Stimulated activated CD8-positive, alpha-beta memory T cell treated with anti-CD3 and anti-CD28 coated beads, Interleukin-12 subunit alpha, Interleukin-12 subunit beta, amount 100 ng/mL, for 4 hours (primary cell): ENCODE results near the gene FHL5.
"Not testable (repeated sequence)": the region's sequence is repeated elsewhere in the genome, so short reads cannot be mapped to it uniquely, and the experiment has no call there.

Source experiments
- DNase-seq: peaks from one replicate; pipeline ENCODE4 v3.0.0-alpha.2; 2020; ENCODE audit warnings: low read depth

FHL5 gene, protein sequence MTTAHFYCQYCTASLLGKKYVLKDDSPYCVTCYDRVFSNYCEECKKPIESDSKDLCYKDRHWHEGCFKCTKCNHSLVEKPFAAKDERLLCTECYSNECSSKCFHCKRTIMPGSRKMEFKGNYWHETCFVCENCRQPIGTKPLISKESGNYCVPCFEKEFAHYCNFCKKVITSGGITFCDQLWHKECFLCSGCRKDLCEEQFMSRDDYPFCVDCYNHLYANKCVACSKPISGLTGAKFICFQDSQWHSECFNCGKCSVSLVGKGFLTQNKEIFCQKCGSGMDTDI

DNA sequence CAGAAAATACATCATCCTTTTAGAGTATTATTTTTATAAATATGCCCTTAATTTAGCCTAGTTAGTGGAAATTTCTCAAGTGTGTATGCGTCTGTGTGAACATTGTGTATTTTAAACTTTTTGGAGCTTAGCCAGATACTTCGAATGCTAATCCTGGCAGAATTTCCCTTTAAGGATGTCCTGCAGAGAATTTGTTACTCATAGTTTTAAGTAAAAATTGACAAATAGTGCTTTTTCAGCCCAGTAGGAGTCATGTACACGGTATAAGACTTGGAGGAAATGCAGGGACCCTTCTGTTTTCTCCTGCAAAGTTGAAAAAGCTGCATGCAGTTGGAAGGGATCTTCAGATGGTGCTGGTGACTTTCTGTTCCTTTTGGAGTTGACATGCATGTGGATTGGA, at the start of gene FHL5:
TSS of gene FHL5 (plus strand) at position 243 of the 400 bp plus-strand sequence. CDS start 40,486 bp downstream, outside the sequence.
- no peak for DNase-seq

DNA sequence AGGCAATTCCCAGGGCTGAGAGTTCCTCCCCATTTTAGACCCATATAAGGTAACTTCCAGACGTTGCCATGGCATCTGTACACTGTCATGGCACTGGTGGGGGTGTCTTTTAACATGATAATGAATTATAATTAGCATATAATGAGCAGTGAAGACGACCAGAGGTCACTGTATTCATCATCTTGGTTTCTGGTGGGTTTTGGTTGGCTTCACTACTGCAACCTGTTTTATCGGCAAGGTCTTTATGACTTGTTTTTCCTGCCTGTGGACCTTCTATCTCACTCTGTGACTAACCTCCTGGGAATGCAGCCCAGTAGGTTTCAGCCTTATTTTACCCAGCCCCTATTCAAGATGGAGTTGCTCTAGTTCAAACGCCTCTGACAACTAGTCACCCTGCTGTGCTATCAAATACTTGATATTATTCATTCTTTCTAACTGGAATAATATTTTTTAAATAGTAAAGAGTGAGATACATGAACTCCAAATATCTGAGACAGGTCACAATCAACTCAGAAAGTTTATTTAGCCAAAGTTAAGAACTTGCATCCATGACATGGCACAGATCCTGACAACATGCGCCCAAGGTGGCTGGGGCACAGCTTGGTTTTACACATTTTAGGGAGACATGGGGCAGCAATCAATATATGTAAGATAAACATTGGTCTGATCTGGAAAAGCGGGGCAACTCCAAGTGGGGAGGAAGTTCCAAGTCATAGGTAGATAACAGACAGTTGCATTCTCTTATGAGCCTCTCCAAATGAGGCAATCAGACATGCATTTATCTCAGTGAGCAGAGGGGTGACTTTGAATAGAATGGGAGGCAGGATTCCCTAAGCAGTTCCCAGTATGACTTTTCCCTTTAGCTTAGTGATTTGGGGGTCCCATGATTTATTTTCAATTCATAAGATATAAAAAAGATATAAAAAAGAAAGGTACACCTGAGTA, 42.5 kb upstream of the FHL5 start:
- DNase-seq, result no peak

DNA sequence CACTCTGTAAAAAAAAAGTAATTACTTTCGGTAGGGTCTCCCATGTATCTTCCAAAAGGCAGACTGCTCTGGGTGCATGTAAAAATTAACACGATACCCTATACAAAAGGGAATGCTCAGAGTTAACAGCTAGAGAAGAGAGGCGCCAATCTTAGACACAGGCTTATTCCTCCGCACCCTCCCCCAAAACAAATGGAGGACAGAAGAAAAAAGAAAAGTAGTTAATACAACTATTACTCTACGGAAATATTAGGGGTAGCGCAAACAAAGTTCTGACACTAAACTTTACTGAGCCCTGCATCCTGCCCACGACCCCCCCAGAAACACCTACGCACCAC, 41.7 kb upstream of the FHL5 start:
- DNase-seq, result no peak

DNA sequence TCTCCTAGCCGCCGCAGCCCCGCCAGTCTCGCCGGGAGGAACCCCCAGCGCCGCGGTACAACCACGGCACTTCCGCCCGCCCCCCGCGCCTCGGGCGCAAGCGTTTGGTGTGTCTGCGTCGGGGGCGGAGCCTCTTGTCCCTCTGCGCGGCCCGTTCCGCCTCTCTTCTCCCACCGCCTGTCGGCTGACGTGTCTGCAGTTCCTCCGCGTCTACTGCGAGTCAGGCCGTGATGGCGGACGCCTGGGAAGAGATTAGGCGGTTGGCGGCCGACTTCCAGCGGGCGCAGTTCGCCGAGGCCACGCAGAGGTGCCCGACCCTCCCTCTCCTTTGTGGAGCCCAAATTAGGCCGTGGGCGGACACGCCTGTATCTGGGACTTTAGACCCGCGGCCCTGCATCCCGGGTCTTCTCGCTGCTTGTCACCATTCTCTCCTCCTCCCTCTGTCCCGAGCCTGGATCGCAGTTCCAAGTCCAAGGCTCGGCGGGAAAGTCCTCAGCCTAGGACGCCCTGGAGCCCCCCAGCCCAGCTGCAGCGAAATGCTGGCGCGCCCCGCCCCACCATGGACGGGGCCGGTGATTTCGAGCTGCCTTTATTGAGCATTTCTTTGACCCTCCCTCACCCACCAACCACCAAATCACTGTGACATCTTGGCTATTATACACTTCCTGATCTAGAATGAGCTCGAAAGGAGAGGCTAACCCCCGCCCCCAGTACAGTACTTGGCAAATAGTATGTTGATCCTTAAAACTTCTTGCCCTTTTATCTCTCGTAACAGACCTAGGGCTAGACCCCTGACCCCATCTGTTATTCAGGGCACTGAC, 41.1 kb upstream of the FHL5 start, which contains the start of gene UFL1:
TSS of gene UFL1 (plus strand) at position 163 of the 821 bp plus-strand sequence. CDS start at position 231, 68 bp downstream.
- peak; percentile 94 for DNase-seq

DNA sequence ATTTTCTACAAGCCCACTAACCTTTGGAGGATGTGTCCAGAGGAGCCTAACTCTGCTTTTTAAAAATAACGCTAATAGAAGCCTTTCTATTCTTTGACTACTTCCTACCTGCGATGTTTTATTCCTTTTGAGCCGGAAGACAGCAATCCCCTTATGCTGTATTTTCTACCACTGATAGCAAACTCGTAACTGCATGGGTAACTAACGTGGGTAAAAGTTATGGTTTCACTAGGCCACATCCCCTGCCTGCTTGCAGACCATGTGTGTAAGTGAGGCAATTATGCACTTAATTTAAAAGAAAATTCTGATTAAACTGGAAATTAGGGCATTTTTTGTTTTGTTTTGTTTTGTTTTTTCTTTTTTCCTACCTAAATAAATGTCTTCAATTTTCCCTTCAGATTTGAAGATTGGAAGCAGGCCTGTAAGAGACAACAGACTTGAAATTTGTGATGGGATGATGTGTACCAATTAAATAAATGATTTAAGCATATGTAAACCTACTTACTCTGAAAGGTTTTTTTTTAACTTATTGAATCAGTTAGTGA, 40.4 kb upstream of the FHL5 start:
- no peak for DNase-seq

DNA sequence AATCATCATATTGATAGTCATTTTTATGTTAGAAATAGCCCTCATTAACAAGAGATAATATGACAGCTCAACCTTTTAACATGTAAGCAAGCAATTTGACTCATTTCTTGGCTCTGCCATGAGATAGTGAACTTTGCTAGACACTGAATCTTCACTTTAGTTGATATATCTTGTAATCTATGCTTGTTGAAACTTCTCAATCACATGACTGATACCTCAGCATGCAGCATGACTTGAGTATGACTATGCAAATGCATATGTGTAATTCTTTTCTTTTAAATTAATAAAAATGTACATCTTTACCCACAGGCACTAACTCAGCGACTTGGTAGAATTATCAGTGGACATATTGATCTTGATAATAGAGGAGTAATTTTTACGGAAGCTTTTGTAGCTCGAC, 34.7 kb upstream of the FHL5 start:
- DNase-seq, result no peak

DNA sequence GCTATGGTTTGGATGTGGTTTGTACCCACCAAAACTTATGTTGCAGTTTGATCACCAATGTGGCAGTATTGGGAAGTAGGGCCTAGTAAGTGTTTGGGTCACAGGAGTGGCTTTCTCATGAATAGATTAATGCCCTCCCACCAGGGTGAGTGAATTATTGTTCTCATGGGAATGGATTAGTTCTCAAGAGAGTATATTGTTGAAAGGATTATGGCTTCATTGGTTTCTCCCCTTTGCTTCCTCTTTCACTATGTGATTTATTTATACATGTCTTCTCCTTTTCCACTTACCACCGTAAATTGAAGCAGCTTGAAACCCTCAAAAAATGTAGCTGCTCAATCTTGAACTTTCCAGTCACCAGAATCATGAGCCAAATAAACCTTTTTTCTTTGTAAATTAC, 30.5 kb upstream of the FHL5 start:
- no peak for DNase-seq

DNA sequence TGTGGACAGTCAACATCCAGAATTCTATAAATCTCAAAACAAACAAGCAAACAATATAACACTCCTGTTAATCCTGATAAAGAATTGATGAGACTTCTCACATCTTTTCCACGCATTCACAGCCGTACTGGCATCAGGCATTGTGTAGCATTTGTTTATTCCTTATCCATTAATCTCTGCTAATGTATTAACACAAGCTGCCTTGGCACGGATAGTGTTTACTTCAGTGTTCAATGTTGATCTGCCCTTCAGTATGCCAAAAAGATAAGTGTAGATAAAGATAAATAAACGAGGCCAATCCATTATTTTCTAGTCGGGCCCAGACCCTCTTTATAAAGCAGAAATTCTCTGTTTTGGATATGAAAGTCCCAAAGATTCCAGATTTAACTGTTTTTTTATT, 25.2 kb upstream of the FHL5 start:
- DNase-seq, result no peak

DNA sequence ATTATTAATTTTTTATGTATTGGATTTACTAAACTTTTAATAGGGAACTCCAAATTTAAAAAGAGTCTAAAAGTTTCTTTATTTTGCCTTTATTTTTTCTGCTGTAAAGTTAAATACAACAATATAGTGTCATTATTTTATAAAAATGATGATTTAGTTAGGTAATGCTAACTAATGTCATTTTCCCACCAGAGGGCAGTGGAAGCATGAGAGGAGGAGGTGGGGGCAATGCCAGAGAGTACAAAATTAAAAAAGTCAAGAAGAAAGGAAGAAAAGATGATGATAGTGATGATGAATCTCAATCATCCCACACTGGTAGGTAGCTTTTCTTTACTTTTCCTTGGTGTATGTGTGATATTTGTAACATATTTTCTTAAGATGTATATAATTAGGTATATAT, 20.2 kb upstream of the FHL5 start:
- no peak for DNase-seq

DNA sequence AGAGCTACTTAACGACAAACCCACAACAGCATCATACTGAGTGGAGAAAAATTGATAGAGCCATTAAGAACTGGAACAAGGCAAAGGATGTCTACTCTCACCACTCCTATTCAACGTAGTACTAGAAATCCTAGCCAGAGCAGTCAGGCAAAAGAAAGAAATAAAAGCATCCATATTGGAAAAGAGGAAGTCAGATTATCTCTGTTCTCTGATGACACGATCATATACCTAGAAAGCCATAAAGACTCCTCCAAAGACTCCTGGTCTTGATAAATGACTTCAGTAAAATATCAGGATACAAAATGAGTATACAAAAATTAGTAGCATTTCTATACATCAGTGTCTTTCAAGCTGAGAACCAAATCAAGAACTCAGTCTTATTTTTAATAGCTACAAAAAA, 17.0 kb upstream of the FHL5 start:
- DNase-seq, result no peak

DNA sequence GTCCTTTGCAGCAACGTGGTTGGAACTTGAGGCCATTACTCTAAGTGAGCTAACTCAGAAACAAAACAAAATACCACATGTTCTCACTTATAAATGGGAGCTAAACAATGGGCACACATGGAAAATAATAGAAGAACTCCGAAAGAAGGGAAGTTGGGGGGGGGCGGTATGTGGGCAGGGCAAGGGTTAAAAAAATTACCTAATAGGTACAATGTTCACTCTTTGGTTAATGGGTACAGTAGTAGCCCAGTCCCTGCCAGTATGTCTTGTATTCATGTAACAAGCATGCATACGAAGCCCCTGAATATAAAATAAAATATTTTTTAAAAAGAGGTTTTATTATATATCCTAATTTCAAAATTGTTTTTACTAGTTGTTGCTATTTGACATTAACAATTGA, 15.3 kb upstream of the FHL5 start:
- no peak for DNase-seq

DNA sequence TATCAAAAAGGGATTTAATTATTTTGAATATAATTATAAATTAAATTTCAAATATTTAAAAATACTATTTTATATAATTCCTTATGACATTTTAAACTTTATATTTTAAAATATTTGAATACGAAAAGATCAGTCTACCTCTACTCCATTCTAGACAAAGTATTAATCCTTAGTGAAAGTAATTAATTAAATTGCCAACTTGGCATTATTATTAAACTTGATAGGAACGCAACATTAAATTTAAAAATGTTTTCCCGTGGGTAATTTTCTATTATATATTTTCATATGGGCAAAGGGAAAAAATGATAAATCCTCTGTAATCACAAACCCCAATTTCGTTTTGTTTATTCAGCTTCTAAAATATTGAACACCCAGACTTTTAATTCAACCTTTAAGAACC, 8.4 kb upstream of the FHL5 start:
- DNase-seq, result no peak

DNA sequence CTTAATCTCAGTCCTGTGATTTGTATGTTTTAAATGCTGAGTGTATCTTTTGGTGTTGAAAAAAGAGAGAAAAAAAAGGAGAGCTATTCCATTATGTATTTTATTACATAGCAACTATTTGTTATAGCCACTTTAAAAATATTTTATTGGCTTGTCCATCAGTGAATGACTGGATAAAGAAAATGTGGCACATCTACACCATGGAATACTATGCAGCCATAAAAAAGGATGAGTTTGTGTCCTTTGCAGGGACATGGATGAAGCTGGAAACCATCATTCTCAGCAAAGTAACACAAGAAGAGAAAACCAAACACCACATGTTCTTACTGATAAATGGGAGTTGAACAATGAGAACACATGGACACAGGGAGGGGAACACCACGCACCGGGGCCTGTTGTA, 3.2 kb upstream of the FHL5 start:
- not testable (repeated sequence) for DNase-seq

DNA sequence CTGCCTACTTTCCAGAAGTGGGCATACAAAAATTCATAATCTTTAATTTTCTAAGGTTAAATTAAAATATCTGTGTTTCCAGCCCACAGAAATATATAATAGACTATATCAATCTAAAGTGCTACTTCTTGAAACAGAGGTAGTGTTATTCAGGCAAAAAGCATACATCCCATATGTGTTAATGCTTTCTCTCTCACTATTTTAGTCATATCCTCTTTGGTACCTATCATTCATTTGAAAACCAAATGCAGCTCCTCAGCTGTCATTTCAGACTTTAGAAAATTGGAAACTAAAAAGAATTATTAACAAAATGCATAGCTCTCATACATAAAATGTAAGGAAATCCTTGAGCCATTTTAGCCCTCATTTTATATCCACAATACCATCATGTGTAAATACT, 925 bp downstream of the FHL5 start:
- DNase-seq, result no peak

DNA sequence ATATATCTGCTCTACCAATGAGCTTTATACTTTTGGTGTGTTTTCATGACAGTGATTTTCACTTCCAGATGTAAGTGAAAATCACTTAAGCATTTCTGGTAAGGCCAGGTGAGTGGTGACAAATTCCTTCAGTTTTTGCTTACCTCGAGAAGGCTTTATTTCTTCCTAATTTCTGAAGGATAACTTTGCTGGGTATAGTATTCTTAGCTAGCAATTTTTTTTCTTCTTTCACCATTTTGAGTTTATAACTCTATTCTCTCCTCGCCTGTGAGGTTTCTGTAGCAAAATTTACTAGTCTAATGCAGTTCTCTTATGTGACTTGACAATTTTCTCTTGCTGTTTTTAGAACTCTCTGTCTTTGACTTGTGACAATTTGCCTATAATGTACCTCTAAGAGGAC, 7.1 kb downstream of the FHL5 start:
- no peak for DNase-seq

DNA sequence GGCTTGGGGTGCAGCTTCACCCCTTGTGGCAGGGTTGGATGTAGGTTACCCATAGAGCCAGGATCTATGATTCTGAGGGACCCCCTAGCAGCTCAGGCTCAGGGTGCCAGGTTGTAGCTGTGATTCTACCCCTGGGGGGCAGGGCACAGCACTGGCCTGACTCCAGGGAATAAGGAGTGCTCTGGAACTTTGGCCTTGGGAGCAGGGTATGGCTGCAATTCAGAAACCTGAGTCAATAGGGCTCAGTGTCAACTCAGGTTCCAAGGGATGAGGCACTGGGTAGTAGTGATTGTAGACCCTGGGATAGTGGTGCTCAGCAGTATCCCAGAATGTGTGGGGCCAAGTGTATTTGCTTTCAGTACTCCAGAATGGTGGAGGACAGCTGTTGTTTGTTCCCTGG, 8.6 kb downstream of the FHL5 start:
- no peak for DNase-seq

DNA sequence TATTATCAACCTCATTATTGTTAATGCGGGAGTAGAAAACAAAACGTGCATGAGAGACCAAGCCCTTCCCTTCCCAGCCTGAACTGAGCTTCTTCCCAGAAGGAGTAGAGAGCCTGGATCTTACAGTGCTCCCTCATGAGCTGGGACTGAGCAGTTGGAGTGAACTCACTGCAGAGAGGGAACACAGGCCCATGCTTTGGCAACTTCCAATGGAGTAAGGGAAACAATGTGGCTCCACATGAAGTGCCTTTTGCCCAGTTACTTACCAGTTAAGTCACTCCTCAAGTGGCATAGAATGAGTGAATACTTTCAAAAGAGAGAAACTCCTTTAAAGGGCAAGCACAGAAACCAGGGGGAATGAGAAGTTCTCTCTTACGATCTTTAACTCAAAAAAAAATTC, 12.4 kb downstream of the FHL5 start:
- DNase-seq, result no peak

DNA sequence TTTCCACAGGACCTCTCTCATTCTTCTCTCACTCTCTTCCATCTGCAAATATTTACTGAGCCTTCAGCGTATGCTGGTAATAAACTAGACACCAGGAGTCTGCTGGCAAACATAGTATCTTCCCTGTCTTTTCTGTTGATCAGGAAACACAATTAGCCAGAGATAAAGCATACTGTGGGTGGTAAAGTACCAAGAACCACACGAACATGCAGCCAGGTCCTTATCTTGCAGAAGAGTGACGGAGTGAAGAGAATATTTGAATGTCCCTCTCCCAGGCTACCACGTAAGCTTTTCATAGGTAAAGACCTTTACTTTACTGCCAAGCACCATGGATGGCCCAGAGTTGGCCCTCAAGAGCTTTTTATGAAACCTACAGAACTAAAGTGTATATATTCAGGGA, 13.3 kb downstream of the FHL5 start:
- no peak for DNase-seq

DNA sequence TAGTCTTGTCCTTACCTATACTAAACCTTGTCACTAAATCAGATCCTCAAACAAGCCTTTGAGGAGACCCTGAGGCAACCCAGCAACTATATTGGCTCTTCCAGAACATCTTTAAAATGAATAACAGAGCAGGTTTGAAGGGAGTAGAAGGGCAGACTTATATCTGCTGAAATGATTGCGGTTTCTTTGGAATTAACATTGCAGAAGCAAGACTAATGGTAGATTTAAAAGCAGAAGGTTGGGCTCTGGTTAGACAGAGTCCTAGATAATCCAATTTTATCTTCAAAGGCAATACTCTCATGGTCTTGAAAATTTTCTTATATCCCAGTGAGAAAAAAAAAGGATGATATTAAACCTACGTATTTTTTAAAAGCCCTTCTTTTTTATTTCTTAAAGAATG, 19.1 kb downstream of the FHL5 start:
- DNase-seq, result no peak

DNA sequence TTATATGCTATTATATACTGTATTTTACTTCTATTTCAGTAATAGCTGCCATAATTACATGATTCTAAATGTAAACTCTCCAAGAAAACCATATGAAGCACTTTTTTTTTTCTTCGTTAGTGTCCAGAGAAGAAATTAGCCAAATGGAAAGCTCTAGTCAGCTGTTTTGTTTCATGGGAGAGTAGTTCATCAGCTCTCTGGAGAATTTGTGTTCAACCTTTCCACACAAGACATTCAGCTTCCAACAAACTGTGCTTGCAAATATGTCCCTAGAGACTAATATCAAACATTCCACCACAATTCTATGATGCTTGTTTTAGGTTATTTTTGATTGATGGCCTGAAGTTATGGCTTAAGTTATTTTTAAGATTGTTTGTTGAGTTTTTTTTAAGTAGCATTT, 19.5 kb downstream of the FHL5 start:
- DNase-seq, result no peak

DNA sequence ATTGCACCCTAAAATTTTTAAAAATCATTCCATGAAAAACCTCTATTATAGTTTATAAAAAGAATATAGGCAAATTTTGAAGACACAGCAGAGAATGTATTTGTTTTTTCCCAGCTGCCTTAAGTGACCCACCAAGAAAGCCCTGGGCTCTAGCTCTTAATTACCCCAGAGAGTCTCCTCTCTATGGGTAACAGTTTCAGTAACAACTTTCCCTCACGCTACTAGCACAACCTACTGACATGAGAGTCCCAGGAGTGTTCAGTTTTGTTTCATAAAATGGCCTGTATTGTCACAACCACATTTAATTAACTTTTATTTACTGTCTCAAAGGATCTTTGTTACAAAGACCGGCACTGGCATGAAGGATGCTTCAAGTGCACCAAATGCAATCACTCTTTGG, 41.5 kb downstream of the FHL5 start:
- DNase-seq, result no peak

DNA sequence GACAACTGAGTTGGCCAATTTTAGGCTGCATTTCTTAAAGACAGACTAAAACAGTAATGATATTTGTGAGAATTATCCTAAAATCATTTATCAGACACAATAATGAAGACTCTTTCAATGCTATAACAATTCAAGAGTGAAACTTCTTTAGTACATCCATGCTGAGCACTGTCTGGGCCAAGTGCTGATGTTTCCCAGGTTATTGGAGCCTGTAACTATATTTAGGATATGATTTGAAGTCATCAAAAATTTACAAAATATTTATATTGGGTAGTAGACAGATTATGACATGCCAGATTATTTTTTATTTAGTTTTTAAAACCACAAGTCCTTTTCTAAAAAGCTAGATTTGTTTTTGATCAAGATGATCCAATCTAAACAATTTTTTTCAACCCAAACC, 45.1 kb downstream of the FHL5 start:
- no peak for DNase-seq
